OCI-LY1 (cell line): ENCODE measurements around the gene NCF2.

Experiments
- H2AFZ ChIP-seq: fragments of 200-600 bp; sonication (generic), shearing (Covaris generic); 2 replicates; pipeline ENCODE4 v1.6.0; 2014; ENCODE audit warnings: antibody characterized with exemption, mild to moderate bottlenecking, low read length
- H3F3A ChIP-seq: fragments of 200-600 bp; sonication (generic), shearing (Covaris generic); 2 replicates; pipeline ENCODE4 v1.6.0; 2014; ENCODE audit warnings: mild to moderate bottlenecking, antibody characterized with exemption, low read length, moderate library complexity; ENCODE audit not compliant: insufficient read depth
- H3K27ac ChIP-seq: fragments of 200-600 bp; sonication (generic); 2 replicates; pipeline ENCODE4 v1.5.1; 2014; ENCODE audit warnings: low read length, mixed run types, mild to moderate bottlenecking, low read depth; ENCODE audit not compliant: poor library complexity, severe bottlenecking
- H3K27me3 ChIP-seq: fragments of 200-600 bp; sonication (generic); 2 replicates; pipeline ENCODE4 v1.6.0; 2014; ENCODE audit warnings: antibody characterized with exemption, mild to moderate bottlenecking, low read length, moderate library complexity; ENCODE audit not compliant: insufficient read depth
- H3K36me3 ChIP-seq: fragments of 200-600 bp; sonication (generic); 2 replicates; pipeline ENCODE4 v1.6.1; 2014; ENCODE audit warnings: mild to moderate bottlenecking, antibody characterized with exemption, low read length, moderate library complexity, mixed read lengths; ENCODE audit not compliant: insufficient read depth
- H3K4me1 ChIP-seq: fragments of 200-600 bp; sonication (generic); 2 replicates; pipeline ENCODE4 v1.5.1; 2014; ENCODE audit warnings: mild to moderate bottlenecking, low read length, moderate library complexity; ENCODE audit not compliant: insufficient read depth, severe bottlenecking
- H3K4me2 ChIP-seq: fragments of 200-600 bp; sonication (generic), shearing (Covaris generic); 2 replicates; pipeline ENCODE4 v1.6.1; 2014; ENCODE audit warnings: low read length
- H3K4me3 ChIP-seq: fragments of 200-600 bp; sonication (generic); 2 replicates; pipeline ENCODE4 v1.5.1; 2014; ENCODE audit warnings: low read length, low read depth, mild to moderate bottlenecking, mixed read lengths; ENCODE audit not compliant: poor library complexity, severe bottlenecking
- H3K79me2 ChIP-seq: fragments of 200-600 bp; shearing (Covaris generic); 2 replicates; pipeline ENCODE4 v1.6.1; 2016; ENCODE audit warnings: mixed run types, low read length, mixed read lengths; ENCODE audit not compliant: insufficient read depth
- H3K9ac ChIP-seq: fragments of 200-600 bp; sonication (generic), shearing (Covaris generic); 2 replicates; pipeline ENCODE4 v1.6.1; 2014; ENCODE audit warnings: mild to moderate bottlenecking, low read length, mixed read lengths
- H3K9me2 ChIP-seq: fragments of 200-600 bp; sonication (generic), shearing (Covaris generic); 2 replicates; pipeline ENCODE4 v1.6.1; 2014; ENCODE audit warnings: low read depth, mild to moderate bottlenecking, low read length, mixed read lengths
- H3K9me3 ChIP-seq: fragments of 200-600 bp; shearing (Covaris generic); 2 replicates; pipeline ENCODE4 v1.6.1; 2014; ENCODE audit warnings: low read length, mixed read lengths
- H4K20me1 ChIP-seq: fragments of 200-600 bp; sonication (generic), shearing (Covaris generic); 2 replicates; pipeline ENCODE4 v1.6.0; 2016; ENCODE audit warnings: mild to moderate bottlenecking, low read length; ENCODE audit not compliant: insufficient read depth
- EZH2 ChIP-seq: fragments of 200-600 bp; sonication (generic), shearing (Covaris generic); IDR thresholded peaks from 2 replicates; pipeline ENCODE4 v1.8.0; 2017; ENCODE audit warnings: borderline replicate concordance, mixed run types, mild to moderate bottlenecking, antibody characterized with exemption, low read length, moderate library complexity, mixed read lengths
- TF ChIP-seq, protein P1 (sequence below): fragments of 200-600 bp; sonication (generic), shearing (Covaris generic); IDR thresholded peaks from 2 replicates; pipeline ENCODE4 v1.5.1; 2017; ENCODE audit warnings: mild to moderate bottlenecking, antibody characterized with exemption, low read length, moderate library complexity, mixed read lengths

The NCF2 gene

DNA sequence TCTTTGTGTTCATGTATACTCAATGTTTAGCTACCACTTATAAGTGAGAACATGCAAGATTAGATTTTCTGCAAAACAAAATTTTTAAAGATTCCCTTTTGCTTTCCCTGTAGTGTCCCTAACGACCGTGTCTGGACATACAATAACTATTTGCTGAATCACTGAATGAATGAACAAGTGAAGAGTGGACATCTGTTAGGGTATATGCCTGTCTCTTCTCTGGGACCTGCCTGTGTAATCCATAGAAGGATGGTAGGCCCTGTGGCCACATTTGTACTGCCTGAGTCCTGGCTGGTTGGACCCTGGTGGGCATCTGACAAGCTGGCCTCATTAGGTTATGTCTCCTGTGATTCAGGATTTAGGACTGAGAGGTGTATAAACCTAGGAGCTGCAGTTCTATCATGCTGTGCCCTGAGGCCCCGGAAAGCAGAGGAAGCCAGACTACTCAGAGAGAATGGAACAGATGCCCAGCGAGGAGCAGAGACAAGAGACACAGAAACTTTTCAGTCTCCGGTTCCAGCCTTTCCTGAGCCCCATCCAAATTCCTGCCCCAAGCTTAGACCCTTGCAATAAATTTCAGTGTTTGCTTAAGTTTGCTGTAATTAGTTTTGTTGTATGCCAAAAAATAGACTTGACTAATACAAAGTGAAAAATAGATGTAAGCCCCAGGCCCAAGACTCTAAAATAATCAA, 7.5 kb upstream of the NCF2 start:
- no peaks in the 10 kb centered on the region for H3K9me2 ChIP-seq
- H2AFZ ChIP-seq, result no peak overlapping the region
- no peaks in the 10 kb centered on the region for H3F3A ChIP-seq
- no peaks in the 10 kb centered on the region for H3K4me1 ChIP-seq
- no peak overlapping the region for H3K4me2 ChIP-seq
- H3K4me3 ChIP-seq, result no peak overlapping the region
- no peaks in the 10 kb centered on the region for H3K36me3 ChIP-seq
- H3K79me2 ChIP-seq, result no peaks in the 10 kb centered on the region
- no peaks in the 10 kb centered on the region; the same call in 1 of the 2 replicates for H3K27me3 ChIP-seq
- H3K9ac ChIP-seq, result no peak overlapping the region
- no peaks in the 10 kb centered on the region for H4K20me1 ChIP-seq
- TF ChIP-seq, protein P1, sequence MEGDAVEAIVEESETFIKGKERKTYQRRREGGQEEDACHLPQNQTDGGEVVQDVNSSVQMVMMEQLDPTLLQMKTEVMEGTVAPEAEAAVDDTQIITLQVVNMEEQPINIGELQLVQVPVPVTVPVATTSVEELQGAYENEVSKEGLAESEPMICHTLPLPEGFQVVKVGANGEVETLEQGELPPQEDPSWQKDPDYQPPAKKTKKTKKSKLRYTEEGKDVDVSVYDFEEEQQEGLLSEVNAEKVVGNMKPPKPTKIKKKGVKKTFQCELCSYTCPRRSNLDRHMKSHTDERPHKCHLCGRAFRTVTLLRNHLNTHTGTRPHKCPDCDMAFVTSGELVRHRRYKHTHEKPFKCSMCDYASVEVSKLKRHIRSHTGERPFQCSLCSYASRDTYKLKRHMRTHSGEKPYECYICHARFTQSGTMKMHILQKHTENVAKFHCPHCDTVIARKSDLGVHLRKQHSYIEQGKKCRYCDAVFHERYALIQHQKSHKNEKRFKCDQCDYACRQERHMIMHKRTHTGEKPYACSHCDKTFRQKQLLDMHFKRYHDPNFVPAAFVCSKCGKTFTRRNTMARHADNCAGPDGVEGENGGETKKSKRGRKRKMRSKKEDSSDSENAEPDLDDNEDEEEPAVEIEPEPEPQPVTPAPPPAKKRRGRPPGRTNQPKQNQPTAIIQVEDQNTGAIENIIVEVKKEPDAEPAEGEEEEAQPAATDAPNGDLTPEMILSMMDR, result no peak
- TF ChIP-seq EZH2, result no peak
- H3K27ac ChIP-seq, result no peak overlapping the region
- H3K9me3 ChIP-seq, result no peaks in the 10 kb centered on the region

DNA sequence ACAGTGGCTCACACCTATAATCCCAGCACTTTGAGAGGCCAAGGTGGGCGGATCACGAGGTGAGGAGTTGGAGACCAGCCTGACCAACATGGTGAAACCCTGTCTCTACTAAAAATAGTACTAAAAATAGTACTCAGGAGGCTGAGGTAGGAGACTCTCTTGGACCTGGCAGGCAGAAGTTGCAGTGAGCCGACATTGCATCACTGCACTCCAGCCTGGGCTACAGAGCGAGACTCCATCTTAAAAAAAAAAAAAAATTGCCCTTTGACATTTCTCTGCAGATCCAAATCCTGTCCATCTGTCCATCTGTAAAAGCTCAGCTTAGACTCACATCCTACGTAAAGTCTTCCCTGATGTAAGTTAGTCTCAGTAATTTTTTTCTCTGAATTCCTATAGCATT, 6.2 kb upstream of the NCF2 start:
- Histone ChIP-seq H3K27me3 (no peaks in the 10 kb centered on the region; the same call in 1 of the 2 replicates), H3K4me2 (no peak overlapping the region), H3F3A (no peaks in the 10 kb centered on the region), H3K9me3 (no peaks in the 10 kb centered on the region), H3K4me3 (no peak overlapping the region), H3K79me2 (no peaks in the 10 kb centered on the region), H3K9ac (no peak overlapping the region), H4K20me1 (no peaks in the 10 kb centered on the region), H3K9me2 (no peaks in the 10 kb centered on the region), H3K27ac (no peak overlapping the region), H3K4me1 (no peaks in the 10 kb centered on the region), H2AFZ (no peak overlapping the region), H3K36me3 (no peaks in the 10 kb centered on the region)
- TF ChIP-seq EZH2, result no peak
- TF ChIP-seq, protein P1, result no peak

DNA sequence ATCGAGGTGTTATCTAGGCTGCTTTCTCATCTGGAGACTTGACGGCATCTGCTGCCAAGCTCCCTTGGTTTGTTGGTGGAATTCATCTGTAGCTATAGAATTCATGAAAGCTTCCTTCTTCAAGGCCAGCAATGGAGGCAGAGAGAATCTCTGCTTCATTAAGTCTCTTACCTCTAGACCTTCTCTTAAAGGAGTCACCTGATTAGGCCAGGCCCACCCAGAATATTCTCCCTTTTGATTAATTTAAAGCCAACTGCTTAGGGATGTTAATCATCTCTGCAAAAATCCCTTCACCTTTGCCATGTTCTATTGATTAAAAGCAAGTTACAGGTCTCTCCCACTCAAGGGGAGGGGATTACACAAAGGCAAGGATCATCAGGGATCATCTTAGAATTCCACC, 5.3 kb upstream of the NCF2 start:
- no peaks in the 10 kb centered on the region for H3K36me3 ChIP-seq
- H3K27me3 ChIP-seq, result no peaks in the 10 kb centered on the region; the same call in 1 of the 2 replicates
- H3F3A ChIP-seq, result no peaks in the 10 kb centered on the region
- no peaks in the 10 kb centered on the region for H3K79me2 ChIP-seq
- no peak overlapping the region for H3K27ac ChIP-seq
- H3K9me2 ChIP-seq, result no peaks in the 10 kb centered on the region
- no peak overlapping the region for H3K4me2 ChIP-seq
- no peak overlapping the region for H2AFZ ChIP-seq
- TF ChIP-seq, protein P1, result no peak
- no peak for TF ChIP-seq EZH2
- H3K4me3 ChIP-seq, result no peak overlapping the region
- no peaks in the 10 kb centered on the region for H3K4me1 ChIP-seq
- H4K20me1 ChIP-seq, result no peaks in the 10 kb centered on the region
- H3K9me3 ChIP-seq, result no peaks in the 10 kb centered on the region
- H3K9ac ChIP-seq, result no peak overlapping the region
